NCI-H82 (cell line): ENCODE measurements around the gene PRICKLE4.
A peak's percentile ranks its signal among the peaks of the same experiment; 100 is the strongest.
"Not testable (repeated sequence)": the region's sequence is repeated elsewhere in the genome, so short reads cannot be mapped to it uniquely, and the experiment has no call there.

ENCODE experiments used
- DNase-seq: peaks from one replicate; lab custom pipeline; 2025; lab: John Stamatoyannopoulos, UW

PRICKLE4 gene

GRCh38 chr6:41744236-41744787, 36.3 kb upstream of the PRICKLE4 start:
- DNase-seq: no peak

GRCh38 chr6:41746107-41746506, 34.5 kb upstream of the PRICKLE4 start:
- DNase-seq: no peak

DNA sequence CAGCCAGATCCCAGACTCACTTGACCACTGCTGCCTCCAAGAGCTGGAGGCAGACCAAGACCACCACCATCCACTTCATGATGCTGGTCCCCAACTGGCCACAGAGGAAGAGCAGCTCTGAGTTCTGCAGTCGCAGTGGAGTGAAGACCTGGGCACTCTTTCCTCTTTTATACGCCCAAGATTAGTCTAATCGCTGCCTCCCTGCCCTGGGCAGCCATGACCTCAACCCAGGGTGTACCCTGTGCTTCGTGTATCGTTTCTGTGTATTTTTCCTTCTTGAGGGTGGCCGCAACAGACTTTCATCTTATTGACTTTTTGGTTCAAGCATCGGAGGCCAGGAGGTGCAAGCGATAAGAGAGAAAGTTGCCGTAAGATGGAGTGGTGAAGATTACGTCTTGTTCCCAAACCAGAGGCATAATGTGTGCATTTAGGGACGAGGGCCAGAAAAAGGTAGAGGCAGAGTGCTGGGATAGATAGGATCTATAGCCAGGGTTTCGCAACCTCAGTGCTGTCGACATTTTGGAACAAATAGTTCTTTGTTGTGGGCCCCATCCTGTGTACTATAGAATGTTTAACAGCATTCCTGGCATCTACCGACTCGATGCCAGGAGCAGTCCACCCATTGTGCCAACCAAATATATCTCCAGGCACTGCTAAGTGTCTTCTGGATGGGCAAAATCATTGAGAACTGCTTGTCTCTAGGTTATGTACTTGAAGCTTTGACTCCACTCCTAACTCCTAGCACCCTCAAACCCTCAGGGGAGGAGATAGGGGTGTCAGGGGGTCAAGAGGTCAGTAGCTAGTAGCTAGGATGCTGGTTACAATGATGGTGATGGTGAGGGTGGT, 33.1 kb upstream of the PRICKLE4 start, which contains the start of gene PGC:
PGC (minus strand) TSS at position 142 of the 846 bp plus-strand sequence; CDS start at position 79, 63 bp downstream.
- no peak for DNase-seq

DNA sequence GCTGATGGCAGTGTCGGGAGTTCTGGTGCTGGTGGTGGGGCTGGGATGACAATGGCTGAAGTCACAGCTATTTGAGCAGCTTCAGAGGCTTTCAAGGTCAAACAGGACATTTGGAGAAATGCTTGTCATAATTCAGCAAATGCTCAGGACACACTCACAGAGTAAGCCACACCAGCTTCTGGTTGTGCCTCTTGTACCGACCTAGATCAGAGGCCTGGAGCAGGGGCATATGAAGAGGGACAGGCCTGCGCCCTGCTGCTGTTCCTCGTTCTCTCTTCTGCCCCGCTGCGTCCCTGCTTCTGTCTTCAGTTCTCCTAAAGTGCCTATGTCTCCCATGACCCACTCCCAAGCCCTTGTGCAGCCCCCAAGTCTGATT, 32.5 kb upstream of the PRICKLE4 start:
- DNase-seq: no peak

- no peak for DNase-seq
These were observed 32.0 kb upstream of the PRICKLE4 start for GRCh38 chr6:41748542-41748941.

GRCh38 chr6:41750374-41750773, 30.2 kb upstream of the PRICKLE4 start:
- no peak for DNase-seq

- no peak for DNase-seq
These were observed 24.7 kb upstream of the PRICKLE4 start for GRCh38 chr6:41755895-41756294.

DNA sequence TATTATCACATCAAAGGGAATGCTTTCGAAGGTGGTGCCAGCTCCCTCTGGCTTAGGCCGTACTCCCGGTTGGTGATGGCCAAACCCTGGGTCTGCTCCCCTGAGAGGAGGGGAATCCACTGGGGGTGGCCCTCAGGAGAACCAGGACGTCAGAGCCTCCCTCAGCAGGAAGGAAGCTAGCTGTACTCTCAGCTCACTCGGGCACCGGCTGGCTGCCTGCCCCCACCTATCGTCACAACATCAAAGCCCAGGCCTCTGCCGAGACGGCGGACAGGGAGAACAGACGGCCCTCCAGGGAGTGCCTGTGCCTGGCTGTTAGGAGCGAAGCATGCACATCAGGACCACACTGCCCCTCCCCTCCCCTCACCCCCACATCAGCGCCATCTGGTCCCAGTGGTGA, 24.2 kb upstream of the PRICKLE4 start:
- no peak for DNase-seq

DNA sequence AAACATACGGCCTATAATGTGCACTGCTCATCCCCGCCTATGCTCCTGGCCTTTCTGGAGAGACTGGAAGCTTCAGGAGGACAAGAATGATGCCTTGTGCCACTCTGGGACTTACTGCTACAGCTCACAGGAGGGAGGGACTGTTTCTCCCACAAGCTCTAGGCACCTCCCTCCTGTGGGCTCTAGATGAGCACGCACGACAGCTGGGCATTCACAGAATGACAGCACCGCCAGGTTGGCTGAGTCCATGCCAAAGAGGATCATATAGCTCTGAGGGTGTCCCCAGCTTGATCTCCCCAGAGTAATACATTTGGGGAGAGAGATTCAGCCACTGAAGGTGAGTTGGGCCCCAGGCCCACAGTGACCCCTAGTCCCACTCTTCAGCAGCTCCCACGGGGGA, 23.3 kb upstream of the PRICKLE4 start:
- DNase-seq: no peak

DNA sequence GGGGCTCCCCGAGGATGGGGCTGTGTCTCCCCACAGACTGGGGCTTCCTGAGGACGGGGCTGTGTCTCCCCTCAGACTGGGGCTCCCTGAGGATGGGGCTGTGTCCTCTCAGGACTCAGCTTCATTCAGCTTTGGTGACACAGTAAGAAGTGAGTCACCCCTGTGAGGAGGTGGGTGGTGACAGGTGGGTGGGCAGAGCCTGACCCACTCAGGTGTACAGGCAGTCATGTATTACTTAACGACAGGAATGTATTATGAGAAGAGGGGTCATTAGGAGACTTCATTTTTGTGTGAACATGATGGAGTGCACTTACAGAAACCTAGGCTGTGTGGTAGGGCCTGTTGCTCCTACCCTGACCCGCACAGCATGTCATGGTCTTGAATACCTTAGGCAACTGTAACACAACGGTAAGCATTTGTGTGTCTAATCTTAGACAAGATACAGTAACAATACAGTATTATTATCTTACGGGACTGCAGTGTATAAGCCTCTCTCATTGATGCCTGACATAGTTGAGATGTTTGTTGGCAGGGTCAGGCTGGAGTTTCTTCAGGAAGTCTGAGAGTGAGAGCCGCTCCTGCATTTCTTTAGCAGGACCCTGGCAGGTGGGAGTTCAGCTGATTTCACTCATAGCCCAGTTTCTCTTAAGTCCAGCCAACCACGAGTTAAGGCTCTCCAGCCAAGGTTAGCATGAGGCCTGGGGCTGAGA, 22.5 kb upstream of the PRICKLE4 start:
- DNase-seq: no peak

DNA sequence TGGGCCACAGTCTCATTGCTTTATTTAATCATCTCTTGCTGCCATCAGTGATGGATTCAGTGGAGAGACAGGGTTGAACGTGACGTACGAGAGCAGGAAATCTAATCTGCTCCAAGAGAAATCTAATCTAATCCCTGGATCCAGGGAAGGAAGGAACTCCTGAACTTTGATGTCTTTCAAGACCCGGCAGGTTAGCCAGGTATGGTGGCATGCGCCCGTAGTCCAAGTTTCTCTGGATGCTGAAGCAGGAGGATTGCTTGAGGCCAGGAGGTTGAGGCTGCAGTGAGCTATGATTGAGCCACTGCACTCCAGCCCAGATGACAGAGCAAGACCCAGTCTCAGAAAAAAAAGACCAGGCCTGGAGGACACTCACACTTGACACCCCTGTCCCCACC, 21.9 kb upstream of the PRICKLE4 start:
- no peak for DNase-seq

- DNase-seq: no peak
These were observed 21.3 kb upstream of the PRICKLE4 start for GRCh38 chr6:41759106-41759904.

- DNase-seq: no peak
These were observed 20.5 kb upstream of the PRICKLE4 start for GRCh38 chr6:41759905-41760579.

DNA sequence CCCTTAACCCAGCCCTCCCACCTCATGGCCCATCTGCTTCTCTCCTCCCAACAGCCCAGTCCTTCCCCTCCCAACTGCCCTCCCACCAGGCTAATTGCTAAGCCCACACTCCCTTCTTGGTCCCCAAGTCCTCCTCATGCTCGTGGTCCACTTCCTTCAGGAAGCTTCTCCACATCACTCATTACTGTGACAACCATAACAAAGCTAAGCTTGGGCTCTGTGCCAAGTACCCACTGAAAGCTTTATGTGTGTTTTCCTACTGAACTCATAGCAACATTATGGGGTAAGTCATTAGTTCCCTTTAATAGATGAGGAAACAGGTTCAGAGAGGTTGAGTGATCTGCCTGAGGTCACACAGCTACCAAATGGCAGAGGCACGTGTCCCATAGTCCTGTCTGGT, 17.1 kb upstream of the PRICKLE4 start:
- DNase-seq: peak; percentile 37

DNA sequence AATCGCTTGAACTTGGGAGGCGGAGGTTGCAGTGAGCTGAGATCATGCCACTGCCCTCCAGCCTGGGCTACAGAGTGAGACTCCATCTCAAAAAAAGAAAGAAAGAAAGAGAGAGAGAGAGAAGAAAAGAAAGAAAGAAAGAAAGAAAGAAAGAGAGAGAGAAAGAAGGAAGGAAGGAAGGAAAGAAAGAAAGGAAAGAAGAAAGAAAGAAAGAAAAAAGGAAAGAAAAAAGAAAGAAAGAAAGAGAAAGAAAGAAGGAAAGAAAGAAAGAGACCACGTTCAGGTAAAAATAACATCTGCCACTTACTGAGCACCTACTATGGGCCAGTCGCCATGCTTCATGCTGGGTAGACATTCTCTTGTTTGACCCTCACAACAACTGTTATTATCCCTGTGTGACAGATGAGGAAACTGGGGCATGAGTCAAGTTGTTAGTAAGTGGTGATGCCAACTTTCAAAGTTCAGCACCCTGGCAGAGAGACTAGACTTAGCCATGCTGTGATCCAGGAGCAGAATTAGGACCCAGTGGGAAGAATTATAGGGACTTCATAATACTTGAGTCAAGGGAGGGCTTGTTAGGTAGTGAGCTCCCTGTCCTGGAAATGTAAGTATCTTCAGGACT, 14.4 kb upstream of the PRICKLE4 start:
- DNase-seq: not testable (repeated sequence)

DNA sequence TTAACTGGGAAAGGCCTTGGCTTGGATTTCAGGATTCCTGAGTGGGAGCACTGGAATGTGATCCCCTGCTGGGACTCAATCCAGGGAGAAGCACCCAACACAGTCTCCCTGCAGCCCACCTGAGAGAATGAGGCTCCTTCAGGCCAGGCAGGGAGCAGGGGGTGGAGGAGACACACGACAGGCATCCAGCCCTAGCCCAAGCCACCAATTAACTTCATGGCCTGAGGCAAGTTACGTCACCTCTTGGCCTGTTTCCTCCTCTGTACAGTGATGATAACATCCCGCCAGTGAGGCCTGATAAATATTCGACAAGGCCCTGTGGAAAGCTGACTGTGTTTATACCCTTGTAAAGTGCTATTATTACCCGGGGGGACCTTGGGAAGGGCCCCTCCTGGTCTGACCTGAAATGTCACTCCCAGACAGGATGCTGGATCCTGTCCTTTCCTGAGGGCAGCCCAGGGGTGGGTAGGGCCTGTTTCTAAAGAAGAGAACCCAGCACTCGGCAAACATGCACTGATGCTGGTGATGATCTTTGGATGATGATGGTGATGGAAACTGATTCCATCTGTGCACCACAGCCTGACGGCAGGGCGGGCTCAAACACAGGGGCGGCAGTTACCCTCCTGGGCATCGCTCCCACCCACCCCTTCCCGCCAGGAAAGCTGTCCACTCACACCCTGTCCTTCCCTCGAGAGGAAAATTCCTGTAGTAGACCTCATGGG, 13.3 kb upstream of the PRICKLE4 start:
- no peak for DNase-seq

GRCh38 chr6:41768545-41769308, 11.9 kb upstream of the PRICKLE4 start:
- no peak for DNase-seq

- no peak for DNase-seq
These were observed 11.2 kb upstream of the PRICKLE4 start for GRCh38 chr6:41769376-41769775.

DNA sequence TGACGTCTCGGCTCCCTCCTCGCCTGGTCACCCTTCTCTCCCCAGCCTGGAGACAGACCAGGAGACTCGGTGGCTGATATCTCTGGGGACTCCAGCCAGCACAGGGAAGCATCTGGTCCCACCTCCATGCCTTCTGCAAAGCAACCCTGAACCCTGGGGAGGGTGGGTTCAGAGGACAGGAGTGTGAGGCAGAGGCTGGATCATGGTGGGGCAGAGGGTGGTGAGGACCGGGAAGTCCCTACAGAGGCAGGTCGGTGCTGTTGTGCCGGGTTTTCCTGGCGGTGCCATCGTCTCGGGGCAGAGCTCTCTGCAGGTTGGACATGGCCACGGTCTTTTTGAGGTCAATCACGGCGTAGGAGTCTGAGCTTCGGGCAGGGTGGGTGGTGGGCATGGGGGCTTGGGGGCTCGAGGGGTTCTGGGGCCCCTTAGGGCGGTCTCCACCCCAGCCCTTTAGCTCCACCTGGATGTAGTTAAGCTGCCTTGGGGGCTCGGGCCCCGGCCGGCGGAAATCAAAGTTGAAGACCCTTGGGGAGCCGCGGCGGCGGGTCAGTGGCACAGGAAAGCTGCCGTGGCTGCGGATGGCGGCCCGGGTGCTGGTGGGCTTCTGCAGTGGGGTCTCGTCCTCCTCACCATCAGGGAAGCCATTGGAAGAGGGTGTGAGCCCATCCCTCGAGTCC, 10.1 kb upstream of the PRICKLE4 start:
- no peak for DNase-seq
